Stimulated activated CD4-positive, alpha-beta T cell treated with anti-CD3 and anti-CD28 coated beads, Interleukin-4, amount 100 ng/mL, for 1 hour (primary cell): ENCODE results near the gene RASGRF2.

Experiments used
- DNase-seq: peaks from one replicate; pipeline ENCODE4 v3.0.0-alpha.2; 2020

RASGRF2 gene

GRCh38 chr5:80956272-80956671, 3.9 kb upstream of the RASGRF2 start:
- DNase-seq: no peak

DNA sequence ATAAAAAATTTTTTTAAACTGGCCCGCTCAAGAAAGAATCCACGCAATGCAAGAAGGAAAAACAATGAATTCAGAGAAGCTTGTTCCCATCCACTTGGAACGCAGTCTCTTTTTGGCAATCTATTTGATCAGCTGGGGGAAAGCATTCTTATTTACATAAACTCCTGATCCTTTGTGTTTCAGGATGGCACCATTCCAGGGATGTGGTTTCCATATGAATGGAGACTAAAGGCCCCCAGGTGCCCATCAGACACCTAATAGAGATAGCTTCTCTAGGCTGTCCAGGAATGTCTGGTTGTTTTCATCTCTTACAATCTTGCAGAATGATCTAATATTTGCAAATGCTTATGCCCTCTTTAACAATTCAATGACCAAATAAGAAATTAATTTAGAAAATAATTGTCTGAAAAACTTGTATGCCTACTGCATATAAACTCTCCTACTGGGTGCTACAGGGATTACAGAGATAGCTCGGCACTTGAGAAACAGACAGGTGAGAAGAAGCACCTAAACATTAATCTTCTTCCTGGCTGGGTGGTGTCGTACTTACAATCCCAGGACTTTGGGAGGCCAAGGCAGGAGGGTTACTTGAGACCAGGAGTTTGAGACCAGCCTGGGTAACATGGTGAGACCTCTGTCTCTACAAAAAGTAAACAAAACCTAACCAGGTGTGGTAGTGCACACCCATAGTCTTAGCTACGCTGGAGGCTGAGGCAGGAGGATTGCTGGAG, 3.0 kb upstream of the RASGRF2 start:
- DNase-seq: no peak

DNA sequence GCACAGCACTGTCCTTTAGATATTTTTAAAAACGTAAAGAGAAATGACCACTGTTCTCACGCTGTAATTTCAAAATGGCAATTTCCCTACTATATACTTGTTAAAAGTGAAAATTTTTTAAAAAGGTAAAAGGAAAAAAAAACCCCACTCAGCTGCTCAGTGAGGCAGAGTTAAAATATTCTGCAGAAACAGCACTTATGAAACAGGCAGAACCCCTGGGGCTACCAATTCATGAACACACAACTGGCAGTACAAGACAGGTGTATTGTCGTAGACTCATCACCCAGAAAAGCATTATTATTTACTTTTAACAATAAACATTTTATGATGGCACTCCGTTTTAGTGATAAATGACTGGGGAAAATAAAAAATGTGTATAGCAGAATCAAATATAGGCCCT, 1.5 kb upstream of the RASGRF2 start:
- DNase-seq: no peak

- no peak for DNase-seq
Measured at GRCh38 chr5:80959138-80959537, 1.0 kb upstream of the RASGRF2 start.

GRCh38 chr5:80960531-80961375, 590 bp downstream of the RASGRF2 start:
- DNase-seq: peak; percentile 54

DNA sequence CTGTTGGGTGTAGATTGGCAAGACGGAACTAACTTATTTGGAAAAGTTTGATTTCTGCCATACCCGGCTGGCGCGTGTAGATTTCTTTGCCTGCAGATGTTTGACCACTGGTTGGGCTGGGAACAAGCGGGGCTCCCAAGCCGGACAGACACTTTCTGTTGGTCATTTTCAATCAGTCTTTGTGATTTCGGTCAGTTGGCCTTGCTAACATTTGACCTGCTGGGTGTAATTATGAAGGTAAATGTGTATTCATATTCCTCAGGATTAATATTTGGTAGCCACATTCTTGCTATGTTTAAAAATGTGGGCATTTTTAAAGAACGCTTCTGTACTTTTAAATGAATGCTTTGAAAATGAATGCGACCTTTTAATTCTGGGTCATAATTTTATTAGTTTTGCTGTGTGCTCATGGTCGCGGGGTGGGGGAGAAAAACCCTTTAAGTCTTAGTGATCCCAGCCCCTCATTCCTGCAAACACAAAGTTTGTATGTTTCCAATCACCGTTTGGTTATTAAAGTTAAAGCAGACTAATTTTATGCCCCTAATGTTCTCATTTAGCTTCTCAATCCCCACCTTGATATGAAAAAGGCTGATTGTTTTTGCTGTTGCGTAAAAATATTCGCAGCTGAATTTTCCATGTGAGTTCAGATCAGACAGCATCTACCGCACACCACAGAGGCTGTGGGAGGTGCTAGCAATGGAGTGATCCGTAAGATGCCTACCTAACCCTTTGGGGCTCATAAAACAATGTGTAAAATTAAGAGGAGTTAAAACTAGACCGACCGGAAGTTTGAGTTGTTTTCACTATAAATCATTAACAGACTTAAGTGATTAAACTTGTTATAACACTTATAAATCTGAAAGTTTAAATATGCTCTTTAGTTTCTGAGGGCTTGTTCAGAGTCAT, 1.5 kb downstream of the RASGRF2 start:
- DNase-seq: peak; percentile 31

GRCh38 chr5:80962630-80963520, 2.7 kb downstream of the RASGRF2 start:
- DNase-seq: no peak

DNA sequence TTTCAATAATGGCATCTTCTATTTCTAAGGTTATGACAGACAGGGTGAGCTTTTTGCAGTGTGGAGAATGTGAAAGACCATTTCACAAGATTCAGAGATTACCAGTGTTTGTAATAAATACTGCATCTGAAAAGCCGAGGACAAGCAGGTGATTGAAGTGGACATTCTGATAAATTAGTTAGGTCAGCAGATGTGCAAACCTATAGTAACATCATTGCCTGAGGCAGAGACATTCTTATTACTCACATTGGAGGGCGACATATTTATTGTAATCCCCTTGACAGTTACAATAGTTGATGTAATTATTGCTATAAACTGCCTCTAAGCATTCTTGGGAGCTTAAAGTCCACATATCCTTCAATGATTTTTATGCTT, 3.3 kb downstream of the RASGRF2 start:
- DNase-seq: no peak

GRCh38 chr5:80963966-80964481, 3.9 kb downstream of the RASGRF2 start:
- no peak for DNase-seq

GRCh38 chr5:80964491-80964890, 4.3 kb downstream of the RASGRF2 start:
- DNase-seq: no peak

GRCh38 chr5:80964919-80965318, 4.8 kb downstream of the RASGRF2 start:
- no peak for DNase-seq

- DNase-seq: no peak
Measured at GRCh38 chr5:80967500-80968181, 7.5 kb downstream of the RASGRF2 start.

- no peak for DNase-seq
Measured at GRCh38 chr5:80973027-80973426, 12.9 kb downstream of the RASGRF2 start.

DNA sequence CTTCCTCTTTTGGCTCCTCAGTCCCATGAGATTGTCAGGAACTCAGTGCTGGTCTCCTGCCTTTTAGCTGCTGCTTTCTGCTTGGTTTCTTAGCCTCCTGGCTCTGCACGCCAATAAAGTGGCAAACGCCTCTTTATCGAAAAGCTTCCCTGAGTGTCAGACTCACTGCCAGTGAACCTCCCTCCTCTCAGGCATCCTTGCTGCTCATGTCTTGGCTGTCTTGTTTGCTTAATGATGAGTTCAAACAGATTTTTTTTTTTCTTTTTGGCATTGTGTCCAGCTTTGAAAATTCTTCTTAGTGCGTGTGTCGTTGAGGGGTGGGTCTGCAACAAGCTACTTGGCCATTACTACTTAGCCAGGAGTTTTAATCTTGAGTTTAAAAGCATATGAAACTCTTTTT, 14.9 kb downstream of the RASGRF2 start:
- no peak for DNase-seq

DNA sequence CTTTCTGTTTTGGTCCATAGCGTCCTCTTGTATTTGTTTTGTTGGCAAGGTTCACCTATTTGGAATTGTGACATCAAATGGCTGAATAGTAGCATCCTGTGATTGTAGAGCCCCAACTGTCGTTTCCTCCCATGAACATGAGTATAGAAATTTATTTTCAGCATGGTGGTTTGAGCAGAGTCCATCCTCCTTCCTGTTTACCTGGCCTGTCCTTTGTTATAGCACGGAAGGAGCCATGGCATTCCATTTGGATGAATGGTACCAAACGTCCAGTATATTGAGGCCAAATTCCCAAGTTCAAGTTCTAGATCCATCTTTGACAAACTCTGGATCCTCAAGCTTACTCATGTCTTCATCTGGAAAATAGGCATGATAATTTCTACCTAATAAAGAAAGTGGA, 16.8 kb downstream of the RASGRF2 start:
- no peak for DNase-seq

DNA sequence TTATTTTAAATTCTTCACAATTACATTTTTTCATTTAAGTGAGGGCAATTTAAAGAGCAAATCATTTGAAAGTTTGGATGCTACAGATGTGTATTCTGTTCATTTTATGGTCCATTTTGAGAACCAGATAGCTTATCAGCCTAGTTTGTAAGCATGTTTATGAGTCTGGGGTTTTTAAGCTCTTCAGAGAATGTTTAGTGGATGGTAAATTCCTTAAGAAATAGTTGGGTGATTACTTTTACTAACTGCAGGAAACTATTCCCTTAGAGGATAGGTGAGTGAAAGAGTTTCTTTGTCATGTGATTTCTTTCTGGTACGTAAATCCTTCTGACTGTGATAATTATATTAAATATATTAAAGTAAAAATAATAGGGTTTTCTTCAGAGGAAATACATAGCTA, 17.6 kb downstream of the RASGRF2 start:
- DNase-seq: no peak

DNA sequence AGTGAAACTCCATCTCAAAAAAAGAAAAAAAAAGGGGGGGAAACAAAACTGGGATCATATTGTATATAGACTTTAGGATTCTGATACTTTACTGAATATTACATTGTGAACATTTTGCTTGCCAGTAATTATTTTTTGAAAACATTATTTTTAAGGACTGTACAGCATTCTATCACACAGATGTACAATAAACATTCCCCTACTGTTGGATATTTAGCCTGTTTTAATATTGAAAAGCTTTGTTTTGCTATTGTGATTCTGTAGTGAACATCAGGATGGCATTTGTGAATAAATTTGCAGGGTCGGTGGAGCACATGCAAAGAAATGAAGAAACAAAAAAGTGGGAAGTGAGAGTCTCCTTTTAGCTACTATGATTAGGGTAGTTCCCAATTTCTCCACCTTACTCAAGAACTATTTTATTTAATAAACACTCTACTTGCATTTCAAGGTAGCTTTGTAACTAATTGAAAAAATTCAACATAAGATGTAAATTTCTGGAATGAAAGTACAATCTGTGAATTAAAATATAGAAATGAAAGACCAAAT, 18.7 kb downstream of the RASGRF2 start:
- no peak for DNase-seq

DNA sequence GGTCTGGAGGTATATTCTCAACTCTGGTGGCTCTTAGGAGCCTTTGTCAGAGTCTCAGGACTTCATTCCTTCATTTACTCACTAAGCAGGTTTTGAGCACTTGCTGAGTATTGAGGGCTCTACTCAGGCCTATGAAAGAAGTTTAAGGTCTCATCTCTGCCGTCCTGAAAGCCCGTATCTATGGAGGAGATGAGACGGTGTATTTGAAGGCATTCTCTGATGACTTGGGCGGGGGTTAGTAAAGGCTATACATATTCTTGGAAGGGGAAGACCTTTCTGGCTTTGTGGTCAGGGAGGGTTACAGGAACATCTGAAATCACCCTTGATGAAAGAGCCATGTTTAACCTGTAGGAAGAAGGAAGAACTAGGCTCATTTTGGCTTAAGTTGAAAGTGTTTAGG, 21.9 kb downstream of the RASGRF2 start:
- no peak for DNase-seq

GRCh38 chr5:80985600-80986228, 25.6 kb downstream of the RASGRF2 start:
- DNase-seq: no peak

- no peak for DNase-seq
Measured at GRCh38 chr5:80986382-80986781, 26.2 kb downstream of the RASGRF2 start.
